MM.1S (cell line): ENCODE measurements around the gene SPTLC3.

Experiments
- EZH2 ChIP-seq: fragments of 300-600 bp; sonication (generic); optimal IDR thresholded peaks from 2 replicates; pipeline ENCODE3; 2017; ENCODE audit warnings: low read depth, mild to moderate bottlenecking, antibody characterized with exemption, low read length, mixed read lengths
- TF ChIP-seq, protein P1 (sequence below): fragments of 300-600 bp; sonication (generic); IDR thresholded peaks from 2 replicates; pipeline ENCODE4 v1.5.1; 2016; ENCODE audit warnings: antibody characterized with exemption, low read length, mixed read lengths

DNA sequence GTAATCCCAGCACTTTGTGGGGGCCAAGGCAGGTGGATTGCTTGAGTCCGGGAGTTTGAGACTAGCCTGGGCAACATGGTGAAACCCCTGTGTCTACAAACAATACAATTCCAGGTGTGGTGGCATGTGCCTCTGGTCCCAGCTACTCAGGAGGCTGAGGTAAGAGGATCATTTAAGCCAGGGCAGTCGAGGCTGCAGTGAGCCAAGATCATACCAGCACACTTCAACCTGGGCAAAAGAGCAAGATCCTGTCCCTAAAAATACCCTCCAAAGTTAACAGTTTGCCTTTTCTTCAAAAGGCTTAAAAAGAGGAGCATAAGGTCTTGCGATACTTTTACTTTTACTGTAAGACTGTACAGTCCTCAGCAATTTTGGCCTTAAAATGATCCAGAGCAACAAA, 10.7 kb upstream of the SPTLC3 start:
- TF ChIP-seq, protein P1, sequence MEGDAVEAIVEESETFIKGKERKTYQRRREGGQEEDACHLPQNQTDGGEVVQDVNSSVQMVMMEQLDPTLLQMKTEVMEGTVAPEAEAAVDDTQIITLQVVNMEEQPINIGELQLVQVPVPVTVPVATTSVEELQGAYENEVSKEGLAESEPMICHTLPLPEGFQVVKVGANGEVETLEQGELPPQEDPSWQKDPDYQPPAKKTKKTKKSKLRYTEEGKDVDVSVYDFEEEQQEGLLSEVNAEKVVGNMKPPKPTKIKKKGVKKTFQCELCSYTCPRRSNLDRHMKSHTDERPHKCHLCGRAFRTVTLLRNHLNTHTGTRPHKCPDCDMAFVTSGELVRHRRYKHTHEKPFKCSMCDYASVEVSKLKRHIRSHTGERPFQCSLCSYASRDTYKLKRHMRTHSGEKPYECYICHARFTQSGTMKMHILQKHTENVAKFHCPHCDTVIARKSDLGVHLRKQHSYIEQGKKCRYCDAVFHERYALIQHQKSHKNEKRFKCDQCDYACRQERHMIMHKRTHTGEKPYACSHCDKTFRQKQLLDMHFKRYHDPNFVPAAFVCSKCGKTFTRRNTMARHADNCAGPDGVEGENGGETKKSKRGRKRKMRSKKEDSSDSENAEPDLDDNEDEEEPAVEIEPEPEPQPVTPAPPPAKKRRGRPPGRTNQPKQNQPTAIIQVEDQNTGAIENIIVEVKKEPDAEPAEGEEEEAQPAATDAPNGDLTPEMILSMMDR = no peak
- no peak for TF ChIP-seq EZH2
